GM21447 (cell line): ENCODE measurements around the gene IKZF1.

Experiments used
- ATAC-seq: cut with Tn5 transposase; IDR thresholded peaks from one replicate; pipeline ENCODE4 v1.9.1; 2021; ENCODE audit not compliant: unreplicated experiment

IKZF1 gene

GRCh38 chr7:50369143-50370026, 64.9 kb downstream of the IKZF1 start:
- ATAC-seq = no peak

GRCh38 chr7:50370884-50371283, 66.4 kb downstream of the IKZF1 start:
- ATAC-seq = no peak

DNA sequence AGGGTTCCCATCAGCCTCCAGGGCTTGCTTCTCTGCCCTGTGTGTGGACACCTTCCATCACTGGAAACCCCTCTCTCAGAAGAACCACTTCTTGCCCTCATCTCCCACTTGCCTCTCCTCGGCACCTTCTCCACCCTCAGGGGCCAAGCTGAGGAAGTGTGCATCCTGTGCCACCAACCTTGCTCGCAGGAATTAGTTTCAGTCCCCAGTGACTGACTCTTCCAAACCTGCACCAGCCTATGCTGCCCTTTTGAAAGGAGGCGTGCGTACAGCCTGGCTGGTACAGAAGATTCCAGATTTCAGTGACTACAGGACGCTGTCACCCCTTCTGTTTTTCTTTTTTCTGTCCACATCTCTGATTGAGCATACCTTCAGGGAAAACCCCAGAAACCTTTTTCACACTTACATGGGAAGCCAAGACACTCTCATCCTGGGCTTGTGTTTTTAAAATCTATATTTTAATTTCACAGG, 67.1 kb downstream of the IKZF1 start:
- no peak for ATAC-seq

DNA sequence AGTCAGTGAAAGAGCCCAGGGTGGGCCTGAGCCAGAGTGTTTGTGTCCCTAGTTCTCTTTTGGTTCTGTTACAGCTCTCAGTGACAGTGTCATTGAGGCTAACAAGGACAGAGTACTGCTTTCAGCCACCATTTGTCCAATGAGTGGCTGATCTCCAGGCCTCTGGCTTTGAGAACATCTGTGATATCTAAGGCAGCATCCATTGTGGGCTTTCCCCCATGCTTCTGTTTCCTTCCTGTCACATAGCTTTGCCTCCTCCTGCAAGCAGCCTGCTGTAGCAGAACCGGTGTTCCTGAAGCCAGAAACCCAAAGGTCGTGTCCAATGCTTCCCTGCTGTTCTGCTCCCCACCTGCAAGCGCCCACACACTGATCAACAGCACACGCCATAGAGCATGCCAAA, 68.4 kb downstream of the IKZF1 start:
- no peak for ATAC-seq

DNA sequence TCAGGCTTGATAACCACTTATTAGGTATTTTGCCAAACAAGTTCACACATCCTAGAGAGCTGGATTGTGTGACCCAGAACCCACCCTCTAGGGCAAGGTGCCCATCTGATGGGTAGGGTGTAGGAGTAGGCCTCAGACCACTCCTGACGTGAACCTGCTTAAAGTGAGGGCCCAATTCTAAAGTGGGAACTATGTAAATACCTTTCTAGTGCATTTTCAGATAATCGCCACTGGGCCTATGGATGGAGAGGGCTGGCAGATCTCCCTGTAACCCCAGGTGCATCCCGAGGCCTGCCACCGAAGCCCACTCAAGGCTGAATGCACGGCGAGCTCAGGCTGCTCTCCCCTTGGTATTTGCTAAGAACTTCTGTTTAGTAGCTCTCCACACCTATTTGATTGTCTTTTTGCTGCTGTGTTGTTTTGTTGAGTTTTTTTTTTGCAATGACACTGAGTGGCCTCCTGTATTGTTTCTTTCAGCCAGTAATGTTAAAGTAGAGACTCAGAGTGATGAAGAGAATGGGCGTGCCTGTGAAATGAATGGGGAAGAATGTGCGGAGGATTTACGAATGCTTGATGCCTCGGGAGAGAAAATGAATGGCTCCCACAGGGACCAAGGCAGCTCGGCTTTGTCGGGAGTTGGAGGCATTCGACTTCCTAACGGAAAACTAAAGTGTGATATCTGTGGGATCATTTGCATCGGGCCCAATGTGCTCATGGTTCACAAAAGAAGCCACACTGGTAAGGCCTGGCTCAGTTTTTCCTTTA, 71.7 kb downstream of the IKZF1 start:
- ATAC-seq = no peak

GRCh38 chr7:50377356-50377755, 72.8 kb downstream of the IKZF1 start:
- ATAC-seq = no peak

DNA sequence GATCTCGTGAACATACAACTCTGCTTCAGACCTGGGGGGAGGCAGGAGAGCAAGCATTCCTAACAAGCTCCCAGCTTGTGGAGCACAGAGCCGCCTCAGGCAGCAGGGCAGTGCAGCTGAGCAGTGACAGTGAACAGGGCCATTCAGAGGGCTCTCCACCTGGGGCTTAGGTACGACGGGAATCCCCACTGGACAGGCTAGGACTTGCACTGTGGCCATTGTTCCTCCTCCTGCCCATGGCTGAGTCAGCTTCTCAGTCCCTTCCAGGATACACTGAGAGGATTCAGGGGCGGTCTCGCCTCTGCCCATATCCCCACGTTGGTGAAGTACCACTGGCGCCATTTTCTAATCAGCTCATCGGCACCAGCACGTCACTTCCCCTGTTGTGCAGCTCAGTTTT, 74.6 kb downstream of the IKZF1 start:
- ATAC-seq = no peak

- ATAC-seq = no peak
Observed at GRCh38 chr7:50379539-50379938, 75.0 kb downstream of the IKZF1 start.

- ATAC-seq = no peak
Observed at GRCh38 chr7:50382455-50382854, 77.9 kb downstream of the IKZF1 start.

- no peak for ATAC-seq
Observed at GRCh38 chr7:50387351-50387750, 82.8 kb downstream of the IKZF1 start.

DNA sequence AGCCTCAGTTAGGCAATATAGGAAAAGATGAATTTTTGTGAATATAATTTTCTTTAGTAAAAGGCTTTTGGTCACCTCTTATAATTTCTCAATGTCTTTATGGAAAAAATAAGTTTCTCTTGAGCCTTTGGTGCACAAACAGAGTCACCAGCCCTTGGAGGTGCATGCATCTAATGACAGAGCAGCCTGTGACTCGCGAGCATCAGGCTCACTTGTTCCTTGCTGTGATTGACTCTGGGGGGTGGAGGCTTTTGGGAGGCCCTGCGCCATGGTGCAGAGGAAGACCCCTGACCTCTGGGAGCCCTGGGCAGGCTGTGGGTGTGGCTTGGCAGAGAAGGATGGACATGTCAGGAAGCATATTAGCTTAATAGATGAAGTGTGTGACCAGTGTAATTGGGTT, 85.4 kb downstream of the IKZF1 start:
- ATAC-seq = no peak

DNA sequence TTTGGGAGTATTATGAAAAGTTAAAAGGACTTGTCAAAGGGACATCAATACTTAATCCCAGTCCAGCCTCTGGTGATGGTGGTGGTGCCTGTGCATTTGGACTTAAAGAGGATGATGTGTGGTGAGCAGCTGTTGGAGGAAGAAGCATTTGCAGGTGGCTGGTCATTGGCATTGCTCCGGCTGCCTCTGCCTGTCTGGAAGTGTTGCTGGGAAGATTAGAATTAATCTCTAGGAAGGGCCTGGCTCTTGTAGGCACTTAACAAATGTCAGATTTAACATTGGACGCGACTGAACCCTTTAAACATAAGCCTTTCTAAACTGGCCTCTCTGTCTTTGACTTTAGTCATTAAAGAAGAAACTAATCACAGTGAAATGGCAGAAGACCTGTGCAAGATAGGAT, 86.9 kb downstream of the IKZF1 start:
- ATAC-seq = no peak

GRCh38 chr7:50393076-50393475, 88.6 kb downstream of the IKZF1 start:
- no peak for ATAC-seq

DNA sequence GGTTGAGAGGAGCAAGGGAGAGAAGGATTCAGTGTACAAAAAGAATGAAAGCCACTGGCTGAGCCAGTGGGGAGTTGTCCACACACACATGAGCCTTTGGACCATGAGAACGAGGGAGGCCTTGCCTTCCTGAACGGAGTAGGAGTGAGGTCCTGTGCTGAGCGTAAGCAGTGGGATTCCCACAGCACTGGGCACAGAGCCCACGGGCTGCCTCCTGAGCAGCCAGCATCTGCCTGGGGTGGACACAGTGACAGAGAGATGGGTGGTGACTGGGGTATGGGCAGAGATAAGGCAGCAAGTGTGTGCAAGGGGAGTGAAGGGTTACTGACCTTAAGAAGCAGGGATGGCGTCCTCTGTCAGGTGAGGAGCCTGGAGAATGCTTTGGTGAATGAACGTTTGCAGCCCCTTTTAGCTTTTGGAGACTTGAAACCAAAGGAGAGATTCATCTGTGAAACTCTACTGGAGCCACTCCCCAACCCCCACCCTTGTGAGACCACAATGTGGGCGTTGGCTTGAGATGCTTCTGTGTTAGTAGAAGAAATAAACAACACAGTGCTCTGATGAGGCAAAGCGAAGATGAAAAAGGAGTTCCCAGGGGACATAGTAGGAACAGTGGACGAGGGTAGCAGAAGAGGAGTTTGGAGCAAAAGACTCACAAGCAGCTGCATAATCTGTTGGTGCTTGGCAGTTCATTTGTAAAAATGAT, 89.2 kb downstream of the IKZF1 start:
- no peak for ATAC-seq

DNA sequence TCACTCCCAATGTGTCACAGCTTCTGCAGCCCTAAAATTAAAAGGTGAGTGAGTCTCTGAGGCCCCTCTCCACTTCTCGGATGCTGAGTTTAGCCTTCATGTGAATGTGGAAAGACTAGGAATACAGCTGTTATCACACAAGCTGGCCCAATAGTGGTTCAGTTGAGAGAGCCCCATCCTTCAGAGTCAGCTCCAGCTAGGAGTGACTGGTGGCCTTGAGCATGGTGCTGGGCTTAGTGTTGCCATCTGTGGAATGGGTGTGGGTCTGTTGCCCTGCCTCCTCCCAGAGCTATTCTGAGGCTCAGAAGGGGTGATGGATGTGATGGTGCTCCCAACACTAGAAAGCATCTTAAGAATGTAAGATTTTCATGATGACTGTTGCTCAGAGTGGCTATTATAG, 89.8 kb downstream of the IKZF1 start:
- ATAC-seq = no peak

DNA sequence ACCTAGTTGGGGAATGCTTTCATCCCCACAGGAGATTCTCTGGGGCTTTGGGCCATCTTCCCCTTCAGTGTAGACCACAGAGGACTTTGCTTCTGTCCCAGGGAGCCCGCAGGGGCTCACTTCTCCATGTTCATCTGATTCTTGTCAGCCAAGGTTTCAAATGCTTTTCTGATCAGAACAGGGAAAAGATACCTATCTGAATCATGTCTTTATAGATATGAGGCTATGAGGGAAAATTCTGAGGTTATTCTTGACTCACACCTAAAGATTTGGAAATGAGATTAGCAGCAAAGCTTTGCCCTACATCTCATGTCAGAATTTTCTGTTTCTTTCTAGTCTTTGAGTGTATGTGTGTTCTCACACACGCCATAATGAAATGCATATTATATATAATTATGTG, 92.3 kb downstream of the IKZF1 start:
- ATAC-seq = no peak

DNA sequence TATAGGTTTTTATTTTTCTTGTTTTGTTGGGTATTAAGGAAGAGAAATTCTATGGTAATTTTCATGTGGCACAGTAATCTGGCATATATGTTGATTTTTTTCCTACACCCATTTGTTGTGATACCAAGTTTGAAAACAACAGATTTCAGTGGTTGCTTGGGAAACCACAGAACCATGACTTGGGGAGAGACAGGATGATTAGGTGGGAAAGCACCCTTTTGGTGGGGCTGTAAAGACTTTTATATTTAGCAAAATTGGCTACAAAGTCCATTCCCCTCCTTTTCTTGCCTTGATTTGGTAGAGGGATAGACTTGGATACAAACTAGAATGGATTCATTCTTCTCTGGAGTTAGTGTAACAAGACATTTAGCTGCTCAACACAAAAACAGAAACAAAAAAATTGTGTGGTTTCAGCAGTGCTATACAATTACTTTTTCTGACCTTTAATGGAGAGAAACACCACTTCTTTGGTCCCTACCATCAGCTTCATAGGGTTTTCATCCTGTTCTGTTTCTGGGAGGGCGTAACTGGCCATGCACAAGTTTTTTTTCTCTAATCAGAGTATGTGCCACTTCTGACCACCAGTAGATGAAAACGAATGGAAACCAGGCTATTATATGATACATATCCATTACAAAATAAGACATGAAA, 92.9 kb downstream of the IKZF1 start:
- peak; percentile 65 for ATAC-seq

- ATAC-seq = peak; percentile 38
Observed at GRCh38 chr7:50397971-50398324, 93.4 kb downstream of the IKZF1 start.

- ATAC-seq = no peak
Observed at GRCh38 chr7:50399206-50399605, 94.7 kb downstream of the IKZF1 start.

DNA sequence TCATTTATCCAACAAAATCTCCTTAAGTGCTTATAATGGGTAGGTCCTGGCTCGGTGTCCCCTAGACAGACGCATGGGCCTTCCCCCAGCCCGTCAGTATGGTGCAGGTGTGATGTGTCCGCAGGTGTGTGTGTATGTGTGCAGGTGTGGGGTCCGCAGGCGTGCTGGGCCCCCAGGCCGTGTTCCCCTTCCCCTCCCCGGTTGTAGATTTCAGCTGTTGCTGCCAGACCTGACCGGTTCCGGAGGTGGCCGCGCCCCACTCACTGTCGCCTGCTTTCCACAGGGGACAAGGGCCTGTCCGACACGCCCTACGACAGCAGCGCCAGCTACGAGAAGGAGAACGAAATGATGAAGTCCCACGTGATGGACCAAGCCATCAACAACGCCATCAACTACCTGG, 95.1 kb downstream of the IKZF1 start:
- ATAC-seq = no peak

GRCh38 chr7:50400114-50400513, 95.6 kb downstream of the IKZF1 start:
- no peak for ATAC-seq
